NCI-H345 treated with DMSO at 0.1 percent for 48 hours (cell line): ENCODE measurements around the gene DNAH1.
"Not testable (repeated sequence)": the region's sequence is repeated elsewhere in the genome, so short reads cannot be mapped to it uniquely, and the experiment has no call there.

Source experiments
- DNase-seq: peaks from one replicate; lab custom pipeline; 2025; ENCODE audit not compliant: unreplicated experiment; lab: John Stamatoyannopoulos, UW

The DNAH1 gene

GRCh38 chr3:52331906-52332305 is 15.8 kb downstream of the DNAH1 start:
- DNase-seq, result no peak

- no peak for DNase-seq
These were observed 17.9 kb downstream of the DNAH1 start for GRCh38 chr3:52333869-52334557.

- not testable (repeated sequence) for DNase-seq
These were observed 22.0 kb downstream of the DNAH1 start for GRCh38 chr3:52338131-52338530.

DNA sequence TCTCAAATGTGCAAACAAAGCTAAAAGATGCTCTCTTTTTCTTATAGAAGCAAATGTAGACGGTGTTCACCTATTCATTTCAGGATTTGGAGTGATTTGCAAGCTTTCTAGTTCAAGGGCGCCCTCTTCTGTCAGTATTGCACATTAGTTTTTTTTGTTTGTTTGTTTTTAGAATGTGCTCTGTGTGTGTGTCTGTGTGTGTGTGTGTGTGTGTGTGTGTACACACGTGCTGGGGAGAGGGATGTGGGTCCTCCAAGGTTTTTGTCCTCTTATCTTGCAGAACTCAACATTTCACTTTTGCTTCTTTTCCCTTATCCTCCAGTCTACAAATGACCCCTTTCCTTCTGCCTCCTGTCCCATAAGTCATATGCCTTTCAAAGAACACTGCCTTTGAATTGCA is 23.5 kb downstream of the DNAH1 start:
- DNase-seq, result peak; percentile 38

- DNase-seq, result no peak
These were observed 25.0 kb downstream of the DNAH1 start for GRCh38 chr3:52341123-52341522.

- no peak for DNase-seq
These were observed 28.0 kb downstream of the DNAH1 start for GRCh38 chr3:52343946-52344600.

- DNase-seq, result no peak
These were observed 29.5 kb downstream of the DNAH1 start for GRCh38 chr3:52345521-52346109.

DNA sequence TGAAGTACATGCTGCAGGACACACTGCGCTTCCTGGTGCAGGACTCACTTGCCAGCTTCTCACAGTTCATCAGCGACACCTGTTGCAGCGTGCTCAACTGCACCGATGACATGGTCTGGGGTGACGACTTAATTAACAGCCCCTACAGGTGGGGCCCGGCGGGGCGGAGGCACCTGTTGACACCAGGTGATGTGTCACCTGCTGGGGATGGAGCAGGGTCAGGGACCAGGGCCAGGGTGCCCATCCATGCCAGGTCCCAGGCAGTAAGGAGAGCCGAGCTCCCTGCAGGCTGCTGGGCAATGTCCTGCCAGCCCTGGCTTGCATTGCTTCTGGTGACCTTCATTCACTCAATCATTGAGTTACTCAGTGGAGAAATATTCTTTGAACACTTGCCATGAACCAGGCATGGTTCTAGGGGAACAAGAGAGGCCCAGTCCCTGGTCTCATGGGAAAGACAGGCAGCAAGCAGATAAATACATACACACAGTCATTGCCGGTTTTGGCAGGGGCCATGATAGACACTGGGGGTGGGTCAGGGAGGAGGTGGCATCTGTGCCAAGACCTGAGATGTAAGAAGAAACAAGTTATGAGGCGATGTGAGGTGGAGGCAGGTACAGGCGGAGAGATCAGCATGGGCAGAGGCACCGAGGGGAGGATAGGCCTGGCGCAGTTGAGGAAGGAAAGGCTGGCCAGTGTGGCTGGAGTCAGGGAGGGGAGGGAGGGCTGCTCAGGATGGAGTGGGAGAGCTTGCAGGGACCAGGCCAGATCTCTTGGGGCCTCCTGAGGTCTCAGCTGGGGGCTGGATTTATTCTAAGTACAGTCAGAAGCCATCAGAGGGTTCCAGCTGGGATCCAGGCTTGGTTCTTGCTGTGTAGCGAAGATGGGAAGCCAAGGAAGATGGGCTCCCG is 30.8 kb downstream of the DNAH1 start:
- no peak for DNase-seq

- DNase-seq, result no peak
These were observed 31.9 kb downstream of the DNAH1 start for GRCh38 chr3:52347716-52348635.

DNA sequence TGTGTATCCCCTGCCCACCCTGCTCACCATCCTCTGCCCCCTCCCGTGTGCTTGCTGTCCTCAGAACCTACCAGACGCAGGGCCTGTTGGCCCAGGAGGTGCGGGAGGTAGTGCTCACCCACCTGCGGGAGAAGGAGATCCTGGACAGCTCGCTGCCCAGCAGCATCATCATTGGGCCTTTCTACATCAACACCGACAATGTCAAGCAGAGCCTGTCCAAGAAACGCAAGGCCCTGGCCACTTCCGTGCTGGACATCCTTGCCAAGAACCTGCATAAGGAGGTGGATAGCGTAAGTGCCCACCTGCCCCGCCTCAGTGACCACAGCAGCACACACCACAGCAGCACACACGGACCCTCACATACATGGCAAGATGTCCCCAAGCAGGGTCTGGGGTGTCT is 33.0 kb downstream of the DNAH1 start:
- DNase-seq, result no peak

GRCh38 chr3:52349611-52350395 is 33.7 kb downstream of the DNAH1 start:
- DNase-seq, result no peak

DNA sequence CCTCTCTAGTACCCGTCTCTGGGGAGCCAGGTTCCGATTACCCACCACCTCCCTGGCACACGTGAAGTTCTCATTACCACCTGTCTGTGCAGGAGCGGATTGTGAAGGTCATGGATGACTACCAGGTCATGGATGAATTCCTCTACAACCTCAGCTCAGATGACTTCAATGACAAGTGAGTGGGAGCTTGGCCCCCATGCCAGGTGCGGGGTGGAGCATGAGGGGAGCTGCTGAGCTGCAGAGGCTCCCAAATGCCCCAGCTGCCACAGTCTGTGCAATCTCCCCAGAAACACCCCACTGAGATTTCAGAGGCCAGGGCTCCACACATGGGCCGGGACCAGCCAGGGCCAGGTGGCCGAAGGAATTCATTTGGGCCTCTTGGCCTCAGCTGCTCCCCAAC is 34.3 kb downstream of the DNAH1 start:
- DNase-seq, result peak; percentile 59

- DNase-seq, result no peak
These were observed 35.1 kb downstream of the DNAH1 start for GRCh38 chr3:52350981-52351761.

DNA sequence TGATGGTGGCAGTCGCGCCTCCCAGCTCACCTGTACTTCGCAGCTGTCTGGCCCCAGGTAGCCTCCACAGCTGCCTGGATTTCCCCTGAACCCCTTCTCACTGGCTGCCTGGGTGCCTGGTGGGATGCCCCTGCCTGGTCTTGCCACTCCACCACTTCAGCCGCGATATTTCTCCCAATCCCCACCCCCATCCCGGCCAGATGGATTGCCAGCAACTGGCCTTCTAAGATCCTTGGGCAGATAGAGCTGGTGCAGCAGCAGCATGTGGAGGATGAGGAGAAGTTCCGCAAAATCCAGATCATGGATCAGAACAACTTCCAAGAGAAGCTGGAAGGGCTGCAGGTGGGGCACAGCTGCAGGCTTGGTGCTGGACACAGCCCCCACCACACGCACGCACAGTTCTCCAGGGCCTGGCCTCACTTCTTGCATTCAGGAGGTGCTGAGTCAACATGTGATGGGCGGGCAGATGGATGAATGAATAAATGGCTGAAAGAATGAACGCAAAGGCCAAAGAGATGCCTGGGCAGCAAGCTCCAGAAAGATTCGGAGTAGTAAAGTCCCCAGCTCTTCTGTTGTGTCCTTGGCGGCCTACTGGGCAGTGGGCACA is 35.7 kb downstream of the DNAH1 start:
- DNase-seq, result no peak

DNA sequence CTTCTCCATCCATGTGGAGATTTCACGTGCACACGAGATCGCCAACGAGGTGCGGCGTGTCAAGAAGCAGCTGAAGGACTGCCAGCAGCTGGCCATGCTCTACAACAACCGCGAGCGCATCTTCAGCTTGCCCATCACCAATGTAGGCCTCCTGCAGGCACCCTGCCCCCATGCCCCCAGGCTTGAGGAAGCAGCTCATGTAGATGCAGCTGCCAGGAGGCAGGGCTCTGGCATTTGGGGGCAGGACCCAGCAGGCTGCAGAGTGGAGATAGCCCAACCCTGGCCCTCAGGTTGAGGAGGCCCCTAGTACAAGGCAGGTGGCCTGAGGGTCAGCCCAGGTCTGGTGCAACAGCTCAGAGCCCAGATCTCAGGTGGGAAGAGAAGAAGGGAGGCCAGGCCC is 36.4 kb downstream of the DNAH1 start:
- DNase-seq, result no peak

- DNase-seq, result no peak
These were observed 37.3 kb downstream of the DNAH1 start for GRCh38 chr3:52353291-52353855.

DNA sequence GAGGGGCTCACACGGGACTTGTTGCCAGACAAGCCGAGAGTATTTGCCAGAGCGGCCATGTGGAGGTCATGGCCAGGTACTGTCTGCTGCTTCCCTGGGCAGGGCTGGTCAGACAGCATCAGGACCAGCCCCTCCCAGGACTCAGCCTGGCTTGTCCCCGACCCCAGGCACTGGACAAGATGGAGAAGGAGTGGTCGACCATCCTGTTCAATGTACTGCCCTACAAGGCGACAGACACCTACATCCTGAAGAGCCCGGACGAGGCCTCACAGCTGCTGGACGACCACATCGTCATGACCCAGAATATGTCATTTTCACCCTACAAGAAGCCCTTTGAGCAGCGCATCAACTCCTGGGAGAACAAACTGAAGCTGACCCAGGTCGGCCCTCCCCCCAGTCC is 38.6 kb downstream of the DNAH1 start:
- no peak for DNase-seq

DNA sequence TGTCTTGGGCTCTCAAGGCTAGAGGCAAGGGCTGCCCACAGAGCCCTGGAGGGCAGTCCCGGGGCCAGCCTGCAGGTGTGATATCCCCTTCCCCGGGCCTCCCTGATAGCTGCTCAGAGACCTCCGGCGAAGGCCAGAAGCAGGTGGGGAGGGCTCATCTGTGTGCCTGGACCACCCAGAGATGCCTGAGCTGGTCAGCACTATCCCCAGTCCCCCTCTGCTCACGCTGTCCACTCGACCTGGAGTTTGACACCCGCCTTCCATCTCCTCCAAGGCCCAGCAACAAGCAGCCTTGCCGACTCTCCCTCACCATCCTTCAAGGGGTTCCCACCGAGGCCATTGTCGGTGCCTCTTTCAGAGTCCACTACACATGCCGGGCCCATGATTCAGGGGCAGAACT is 39.4 kb downstream of the DNAH1 start:
- DNase-seq, result no peak
